ENCODE results near the gene DBX2.

DNA sequence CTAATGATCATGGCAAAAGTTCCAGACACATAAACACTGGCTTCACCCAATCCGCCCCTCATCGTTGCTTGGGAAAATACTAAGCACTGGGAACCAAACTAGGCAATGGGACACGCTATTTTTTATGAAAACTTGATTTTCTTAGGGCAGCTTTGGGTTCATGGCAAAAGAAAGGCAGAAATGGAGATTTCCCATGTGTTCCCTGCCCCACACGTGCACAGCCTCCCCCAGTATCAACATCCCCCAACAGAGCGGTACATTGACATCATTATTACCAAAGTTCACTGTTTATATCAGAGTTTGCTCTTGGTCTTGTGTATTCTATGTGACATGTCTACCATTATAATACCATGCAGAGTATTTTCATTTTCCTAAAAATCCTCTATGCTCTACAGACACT lies 71.0 kb downstream of the DBX2 start:
- TF ChIP-seq, protein P1, sequence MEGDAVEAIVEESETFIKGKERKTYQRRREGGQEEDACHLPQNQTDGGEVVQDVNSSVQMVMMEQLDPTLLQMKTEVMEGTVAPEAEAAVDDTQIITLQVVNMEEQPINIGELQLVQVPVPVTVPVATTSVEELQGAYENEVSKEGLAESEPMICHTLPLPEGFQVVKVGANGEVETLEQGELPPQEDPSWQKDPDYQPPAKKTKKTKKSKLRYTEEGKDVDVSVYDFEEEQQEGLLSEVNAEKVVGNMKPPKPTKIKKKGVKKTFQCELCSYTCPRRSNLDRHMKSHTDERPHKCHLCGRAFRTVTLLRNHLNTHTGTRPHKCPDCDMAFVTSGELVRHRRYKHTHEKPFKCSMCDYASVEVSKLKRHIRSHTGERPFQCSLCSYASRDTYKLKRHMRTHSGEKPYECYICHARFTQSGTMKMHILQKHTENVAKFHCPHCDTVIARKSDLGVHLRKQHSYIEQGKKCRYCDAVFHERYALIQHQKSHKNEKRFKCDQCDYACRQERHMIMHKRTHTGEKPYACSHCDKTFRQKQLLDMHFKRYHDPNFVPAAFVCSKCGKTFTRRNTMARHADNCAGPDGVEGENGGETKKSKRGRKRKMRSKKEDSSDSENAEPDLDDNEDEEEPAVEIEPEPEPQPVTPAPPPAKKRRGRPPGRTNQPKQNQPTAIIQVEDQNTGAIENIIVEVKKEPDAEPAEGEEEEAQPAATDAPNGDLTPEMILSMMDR (IDR thresholded peaks at IDR 0.05; ENCODE audit: extremely low read depth in 1 of 2, insufficient read depth in 1 of 2, low read depth in 1 of 2, low read length in 2 of 2) = no peak
- TF ChIP-seq, protein P2, sequence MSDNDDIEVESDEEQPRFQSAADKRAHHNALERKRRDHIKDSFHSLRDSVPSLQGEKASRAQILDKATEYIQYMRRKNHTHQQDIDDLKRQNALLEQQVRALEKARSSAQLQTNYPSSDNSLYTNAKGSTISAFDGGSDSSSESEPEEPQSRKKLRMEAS (IDR thresholded peaks at IDR 0.05; ENCODE audit: insufficient read depth, insufficient read length) = no peak
- TF ChIP-seq POLR2AphosphoS5 (IDR thresholded peaks at IDR 0.05; ENCODE audit: insufficient read depth, low read depth, low read length) = no peak

Data from endothelial cell of umbilical vein (primary cell).